Mesenchymal stem cell (in vitro differentiated cells and primary cell): ENCODE results near the gene ANKRD66.

Experiments
- DNase-seq: peaks from one replicate; pipeline ENCODE4 v3.0.0-alpha.2; 2013
- H2AFZ ChIP-seq: one replicate; pipeline ENCODE4 v1.6.1; 2013; ENCODE audit warnings: low read depth, mild to moderate bottlenecking, control low read depth, inconsistent platforms, low read length, moderate library complexity
- H2AK5ac ChIP-seq: 2 replicates; pipeline ENCODE4 v1.6.1; 2013; ENCODE audit warnings: low read length, moderate library complexity, mild to moderate bottlenecking, inconsistent platforms; ENCODE audit not compliant: severe bottlenecking
- H2BK120ac ChIP-seq: one replicate; pipeline ENCODE4 v1.6.1; 2013; ENCODE audit warnings: low read depth, mild to moderate bottlenecking, inconsistent platforms, low read length, moderate library complexity
- H2BK12ac ChIP-seq, 2 experiments: one replicate each; pipeline ENCODE4 v1.6.1; 2013; ENCODE audit warnings: inconsistent platforms in 2 of 2, low read length in 2 of 2, mild to moderate bottlenecking in 2 of 2, moderate library complexity in 2 of 2, control low read depth in 1 of 2
- H2BK15ac ChIP-seq: one replicate; pipeline ENCODE4 v1.6.1; 2013; ENCODE audit warnings: mild to moderate bottlenecking, low read depth, inconsistent platforms; ENCODE audit not compliant: poor library complexity, severe bottlenecking
- H2BK5ac ChIP-seq: 2 replicates; pipeline ENCODE4 v1.6.1; 2013; ENCODE audit warnings: low read depth, mild to moderate bottlenecking, low read length, control low read depth, inconsistent platforms; ENCODE audit not compliant: poor library complexity, severe bottlenecking
- H3K14ac ChIP-seq, 2 experiments: one replicate each; pipeline ENCODE4 v1.6.1; 2013; ENCODE audit warnings: inconsistent platforms in 2 of 2, low read length in 2 of 2, control low read depth in 1 of 2, mild to moderate bottlenecking in 1 of 2, moderate library complexity in 1 of 2
- H3K18ac ChIP-seq, 2 experiments: one replicate each; pipeline ENCODE4 v1.6.1; 2013; ENCODE audit warnings: inconsistent platforms in 2 of 2, low read length in 2 of 2, control low read depth in 1 of 2, low read depth in 1 of 2, mild to moderate bottlenecking in 1 of 2
- H3K23ac ChIP-seq, 2 experiments: one replicate each; pipeline ENCODE4 v1.6.1; 2013; ENCODE audit warnings: inconsistent platforms in 2 of 2, low read length in 2 of 2, mild to moderate bottlenecking in 2 of 2, moderate library complexity in 2 of 2, control low read depth in 1 of 2
- H3K27ac ChIP-seq: 2 replicates; pipeline ENCODE4 v1.5.1; 2013; ENCODE audit warnings: mild to moderate bottlenecking, moderate library complexity, low read length, control low read depth, inconsistent platforms; ENCODE audit not compliant: poor library complexity, severe bottlenecking
- H3K27me3 ChIP-seq, 2 experiments: 2 replicates each; pipeline versions ENCODE4 v1.6.1 to v1.7.0; 2013; ENCODE audit warnings: low read length in 2 of 2, mild to moderate bottlenecking in 2 of 2, moderate library complexity in 2 of 2, control low read depth in 1 of 2, inconsistent platforms in 1 of 2; ENCODE audit not compliant: control insufficient read depth in 1 of 2, insufficient read depth in 1 of 2
- H3K36me3 ChIP-seq, 2 experiments: 2 replicates each; pipeline versions ENCODE4 v1.6.1 to v1.7.0; 2013; ENCODE audit warnings: low read length in 2 of 2, control low read depth in 1 of 2, inconsistent platforms in 1 of 2, low read depth in 1 of 2, mild to moderate bottlenecking in 1 of 2; ENCODE audit not compliant: insufficient read depth in 2 of 2, control insufficient read depth in 1 of 2
- H3K4ac ChIP-seq, 2 experiments: one replicate each; pipeline ENCODE4 v1.6.1; 2013; ENCODE audit warnings: inconsistent platforms in 2 of 2, low read length in 2 of 2, mild to moderate bottlenecking in 2 of 2, moderate library complexity in 2 of 2, control low read depth in 1 of 2, low read depth in 1 of 2
- H3K4me1 ChIP-seq: 2 replicates; pipeline ENCODE4 v1.6.1; 2013; ENCODE audit warnings: low read depth, low read length, control low read depth; ENCODE audit not compliant: control insufficient read depth, insufficient read depth
- H3K4me2 ChIP-seq: 2 replicates; pipeline ENCODE4 v1.6.1; 2013; ENCODE audit warnings: low read length, mild to moderate bottlenecking, inconsistent platforms; ENCODE audit not compliant: poor library complexity, severe bottlenecking
- H3K4me3 ChIP-seq, 2 experiments: 2 replicates each; pipeline versions ENCODE4 v1.5.1 to v1.7.0; 2013; ENCODE audit warnings: low read length in 2 of 2, mild to moderate bottlenecking in 2 of 2, control low read depth in 1 of 2, low read depth in 1 of 2; ENCODE audit not compliant: insufficient read depth in 1 of 2
- H3K79me1 ChIP-seq: replicated peaks from 2 replicates; pipeline ENCODE4 v1.6.1; 2013; ENCODE audit warnings: mild to moderate bottlenecking, control low read depth, low read length, inconsistent platforms; ENCODE audit not compliant: poor library complexity, severe bottlenecking
- H3K9ac ChIP-seq: 2 replicates; pipeline ENCODE4 v1.7.0; 2013; ENCODE audit warnings: mild to moderate bottlenecking, low read length, moderate library complexity
- H3K9me3 ChIP-seq: 2 replicates; pipeline ENCODE4 v1.7.0; 2013; ENCODE audit warnings: mild to moderate bottlenecking, low read length; ENCODE audit not compliant: control insufficient read depth
- H4K8ac ChIP-seq: one replicate; pipeline ENCODE4 v1.6.1; 2013; ENCODE audit warnings: inconsistent platforms, mild to moderate bottlenecking, low read length, moderate library complexity
- H4K91ac ChIP-seq: one replicate; pipeline ENCODE4 v1.6.1; 2013; ENCODE audit warnings: mild to moderate bottlenecking, low read length, inconsistent platforms
- whole genome bisulfite sequencing: methylation state at CpG from one replicate; pipeline ENCODE4 v1.1.7; 2013; ENCODE audit warnings: mixed read lengths; 5-methylcytosine and 5-hydroxymethylcytosine counted together

The ANKRD66 gene

GRCh38 chr6:46711491-46711890 lies 35.2 kb upstream of the ANKRD66 start:
- no peak overlapping the region for H3K4me3 ChIP-seq
- no CpG with 5 or more reads among the region's 1 CpG for WGBS
- H2BK5ac ChIP-seq = no peak overlapping the region

DNA sequence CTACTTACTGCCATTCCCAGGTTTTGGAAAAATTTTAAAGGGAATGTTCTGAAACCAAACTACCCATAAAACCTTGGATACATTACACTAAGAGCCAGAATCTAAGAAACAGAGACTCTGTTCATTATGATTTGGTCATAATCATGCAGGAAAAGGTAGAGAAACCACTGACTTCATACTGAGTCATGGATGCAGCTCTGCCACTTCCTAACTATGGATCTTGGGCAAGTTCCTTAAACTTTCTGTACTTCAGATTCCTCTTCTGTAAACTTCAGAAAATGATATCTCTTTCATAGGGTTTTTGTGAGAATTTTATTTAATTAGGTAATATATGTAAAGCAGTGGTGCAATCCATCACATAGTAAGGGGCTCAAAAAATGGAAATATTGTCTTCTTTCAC lies 31.6 kb upstream of the ANKRD66 start:
- Histone ChIP-seq H3K9me3 (no peaks in the 10 kb centered on the region), H3K79me1 (no peaks in the 10 kb centered on the region), H3K4me2 (no peak overlapping the region), H3K9ac (no peak overlapping the region), H2BK120ac (no peak overlapping the region), H3K27me3 (peaks cover 0 to 9% of the 10 kb centered on the region in 2 experiments), H4K8ac (no peak overlapping the region), H2AFZ (no peak overlapping the region), H3K18ac (no peak overlapping the region), H4K91ac (no peak overlapping the region), H2BK5ac (no peak overlapping the region), H2BK12ac (no peak overlapping the region), H3K36me3 (no peaks in the 10 kb centered on the region), H3K4me3 (no peak overlapping the region), H3K14ac (no peak overlapping the region), H3K4ac (no peak overlapping the region), H3K27ac (no peak overlapping the region), H3K23ac (no peak overlapping the region), H2BK15ac (no peak overlapping the region), H2AK5ac (no peak overlapping the region), H3K4me1 (no peaks in the 10 kb centered on the region)
- no peak for DNase-seq

More at GRCh38 chr6:46711491-46711890, 35.2 kb upstream of the ANKRD66 start:
- no peaks in the 10 kb centered on the region for H3K79me1 ChIP-seq
- no peak overlapping the region for H3K27ac ChIP-seq
- H2AK5ac ChIP-seq = no peak overlapping the region
- H4K8ac ChIP-seq = no peak overlapping the region
- no peak overlapping the region for H2AFZ ChIP-seq
- no peak overlapping the region for H3K4me2 ChIP-seq
- H3K4me1 ChIP-seq = no peaks in the 10 kb centered on the region
- no peak overlapping the region for H3K4ac ChIP-seq
- no peak overlapping the region for H3K18ac ChIP-seq
- no peak overlapping the region for H2BK120ac ChIP-seq
- H4K91ac ChIP-seq = no peak overlapping the region
- H2BK12ac ChIP-seq = no peak overlapping the region
- peaks cover 0 to 4% of the 10 kb centered on the region in 2 experiments for H3K27me3 ChIP-seq
- no peaks in the 10 kb centered on the region for H3K36me3 ChIP-seq
- no peak for DNase-seq
- no peak overlapping the region for H3K14ac ChIP-seq
- no peak overlapping the region for H3K23ac ChIP-seq
- no peaks in the 10 kb centered on the region for H3K9me3 ChIP-seq
- no peak overlapping the region for H2BK15ac ChIP-seq
- no peak overlapping the region for H3K9ac ChIP-seq

- Histone ChIP-seq H2BK5ac (no peak overlapping the region), H4K8ac (no peak overlapping the region), H3K27me3 (peaks cover 14 to 16% of the 10 kb centered on the region in 2 experiments), H2BK12ac (no peak overlapping the region), H3K23ac (no peak overlapping the region), H2AK5ac (no peak overlapping the region), H4K91ac (no peak overlapping the region), H2BK120ac (no peak overlapping the region), H3K4me3 (no peak overlapping the region), H3K4me1 (no peaks in the 10 kb centered on the region), H3K14ac (no peak overlapping the region), H3K18ac (no peak overlapping the region), H3K9ac (no peak overlapping the region), H2AFZ (no peak overlapping the region), H3K9me3 (no peaks in the 10 kb centered on the region), H3K79me1 (no peaks in the 10 kb centered on the region), H3K36me3 (no peaks in the 10 kb centered on the region), H3K4ac (no peak overlapping the region), H2BK15ac (no peak overlapping the region), H3K4me2 (no peak overlapping the region), H3K27ac (no peak overlapping the region)
- no peak for DNase-seq
- WGBS = 41% methylated on average over 1 of the region's 1 CpG
These were observed 27.6 kb upstream of the ANKRD66 start for GRCh38 chr6:46719099-46719498.

- WGBS = no CpG with 5 or more reads among the region's 1 CpG
These were observed 26.3 kb upstream of the ANKRD66 start for GRCh38 chr6:46720401-46720800.

More at GRCh38 chr6:46720401-46720800, 26.3 kb upstream of the ANKRD66 start:
- no peak for DNase-seq
- Histone ChIP-seq H2BK120ac (no peak overlapping the region), H2BK5ac (no peak overlapping the region), H4K8ac (no peak overlapping the region), H3K36me3 (no peaks in the 10 kb centered on the region), H3K23ac (no peak overlapping the region), H3K9me3 (no peaks in the 10 kb centered on the region), H3K4ac (no peak overlapping the region), H3K4me2 (no peak overlapping the region), H3K4me1 (no peaks in the 10 kb centered on the region), H3K18ac (no peak overlapping the region), H4K91ac (no peak overlapping the region), H3K79me1 (no peaks in the 10 kb centered on the region), H3K4me3 (no peak overlapping the region), H3K27me3 (peaks cover 14 to 22% of the 10 kb centered on the region in 2 experiments), H2BK12ac (no peak overlapping the region), H3K14ac (no peak overlapping the region), H3K9ac (no peak overlapping the region), H2AFZ (no peak overlapping the region), H3K27ac (no peak overlapping the region), H2BK15ac (no peak overlapping the region), H2AK5ac (no peak overlapping the region)
